ENCODE data around the gene PADI2.

Gene PADI2

DNA sequence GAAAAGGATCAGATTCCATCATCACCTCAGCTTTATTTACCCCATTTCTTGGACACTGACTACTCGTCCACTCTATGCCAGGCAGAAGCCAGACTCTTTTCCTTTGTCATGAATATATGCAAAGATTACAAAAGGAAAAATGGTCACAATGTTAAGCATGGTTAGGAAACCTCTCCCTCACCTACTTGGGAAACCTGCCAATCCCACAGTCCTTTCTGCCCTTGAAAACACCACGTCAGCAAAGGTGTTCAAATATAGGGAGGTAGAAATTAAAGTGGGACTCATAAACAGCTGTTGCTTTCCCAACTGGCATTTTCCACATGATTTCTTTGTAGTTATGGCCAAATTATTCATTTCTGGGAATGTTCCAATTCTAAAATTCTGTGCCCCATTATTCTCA is 91.4 kb downstream of the PADI2 start:
- Mint-ChIP-seq H3K27me3 (ENCODE audit: low read depth) (no peaks in the 10 kb centered on the region), H3K27ac (no peak overlapping the region), H3K4me3 (no peak overlapping the region), H3K36me3 (ENCODE audit: low read depth) (peaks cover 28% of the 10 kb centered on the region), H3K4me1 (ENCODE audit: low read depth) (peaks cover 1% of the 10 kb centered on the region), H3K9me3 (no peaks in the 10 kb centered on the region)

DNA sequence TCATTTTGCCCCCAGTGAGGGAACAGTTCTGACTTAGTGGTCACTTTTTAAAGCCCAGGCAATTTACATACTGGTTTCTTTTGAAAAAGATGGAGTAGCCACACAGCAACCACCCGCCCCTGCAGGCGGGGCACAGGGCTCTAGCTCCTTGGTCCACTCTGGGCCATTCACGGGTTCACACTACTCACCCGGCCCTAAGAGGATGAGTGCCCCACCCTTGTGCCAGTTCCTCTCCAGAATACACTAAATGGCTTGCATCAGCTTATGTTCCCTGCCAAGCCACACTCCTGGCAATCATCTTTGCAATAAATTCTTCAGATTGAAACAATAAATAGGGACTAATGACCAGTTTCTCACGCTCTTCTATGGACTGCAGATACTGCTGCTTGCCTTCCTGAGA is 91.8 kb downstream of the PADI2 start:
- Mint-ChIP-seq H3K4me3 (no peak overlapping the region), H3K4me1 (ENCODE audit: low read depth) (peaks cover 3% of the 10 kb centered on the region), H3K27me3 (ENCODE audit: low read depth) (no peaks in the 10 kb centered on the region), H3K27ac (no peak overlapping the region), H3K36me3 (ENCODE audit: low read depth) (peaks cover 30% of the 10 kb centered on the region), H3K9me3 (no peaks in the 10 kb centered on the region)

DNA sequence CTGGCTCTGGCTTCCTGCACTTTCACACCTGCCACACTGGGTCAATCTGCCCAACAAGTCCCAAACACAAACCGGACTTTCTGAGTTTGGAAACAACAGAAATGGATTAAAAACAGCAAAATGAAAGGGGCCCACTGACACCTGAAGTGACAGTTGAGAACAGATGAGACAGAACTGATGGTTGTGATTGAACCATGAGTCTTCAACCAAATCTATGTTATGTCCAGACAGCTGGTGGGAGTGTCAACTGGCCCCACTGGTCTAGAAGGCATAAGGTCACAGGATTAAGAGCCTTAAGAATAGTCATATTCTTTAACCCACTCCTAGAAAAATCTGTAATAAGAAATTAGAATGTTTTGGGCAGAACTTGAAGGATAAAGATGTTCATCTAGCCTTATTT is 94.5 kb downstream of the PADI2 start:
- Mint-ChIP-seq H3K4me1 (ENCODE audit: low read depth) (peaks cover 3% of the 10 kb centered on the region), H3K4me3 (no peak overlapping the region), H3K9me3 (no peaks in the 10 kb centered on the region), H3K27me3 (ENCODE audit: low read depth) (no peaks in the 10 kb centered on the region), H3K36me3 (ENCODE audit: low read depth) (peaks cover 44% of the 10 kb centered on the region), H3K27ac (no peak overlapping the region)

DNA sequence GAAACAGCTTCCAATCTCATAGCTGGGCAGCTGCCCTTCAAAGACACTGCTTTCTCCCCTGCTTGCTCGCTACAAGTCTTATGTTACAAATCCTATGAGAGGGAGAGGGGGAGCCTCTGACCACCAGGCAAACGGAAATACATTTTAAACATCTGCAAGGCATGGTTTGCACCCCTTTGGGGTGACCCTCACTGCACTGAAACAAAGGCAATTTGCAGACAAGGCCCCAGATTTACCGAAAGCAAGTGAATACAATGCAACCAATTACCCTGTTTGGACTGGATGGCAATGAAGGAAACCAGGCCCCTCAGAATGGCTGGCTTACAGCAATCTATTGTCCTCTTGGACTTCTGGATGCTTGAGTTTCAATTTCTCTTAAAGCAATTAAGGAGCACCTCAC is 95.7 kb downstream of the PADI2 start:
- no peak overlapping the region for H3K27ac Mint-ChIP-seq
- peaks cover 52% of the 10 kb centered on the region for H3K36me3 Mint-ChIP-seq (ENCODE audit: low read depth)
- no peak overlapping the region for H3K4me3 Mint-ChIP-seq
- no peaks in the 10 kb centered on the region for H3K27me3 Mint-ChIP-seq (ENCODE audit: low read depth)
- H3K9me3 Mint-ChIP-seq, result no peaks in the 10 kb centered on the region
- peaks cover 13% of the 10 kb centered on the region for H3K4me1 Mint-ChIP-seq (ENCODE audit: low read depth)

DNA sequence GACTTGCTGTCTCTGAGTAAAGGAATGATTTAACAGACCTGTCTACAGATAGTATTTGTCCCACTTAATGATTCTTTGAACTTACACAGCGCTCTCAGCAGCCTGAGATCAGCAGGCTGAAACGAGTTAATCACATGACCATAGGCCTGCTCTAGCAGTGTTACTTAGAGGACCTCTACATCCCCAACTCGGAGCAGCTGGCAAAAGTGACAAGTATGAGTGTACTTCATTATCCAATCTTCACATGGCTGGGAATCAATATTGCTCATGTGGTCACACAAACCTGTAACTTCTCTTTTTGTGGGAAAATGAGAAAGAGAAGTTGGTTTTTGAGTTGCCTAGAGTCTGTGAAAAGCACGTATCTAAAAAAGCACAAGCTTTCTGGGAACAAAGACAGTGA is 96.1 kb downstream of the PADI2 start:
- no peak overlapping the region for H3K4me3 Mint-ChIP-seq
- no peak overlapping the region for H3K27ac Mint-ChIP-seq
- peaks cover 13% of the 10 kb centered on the region for H3K4me1 Mint-ChIP-seq (ENCODE audit: low read depth)

DNA sequence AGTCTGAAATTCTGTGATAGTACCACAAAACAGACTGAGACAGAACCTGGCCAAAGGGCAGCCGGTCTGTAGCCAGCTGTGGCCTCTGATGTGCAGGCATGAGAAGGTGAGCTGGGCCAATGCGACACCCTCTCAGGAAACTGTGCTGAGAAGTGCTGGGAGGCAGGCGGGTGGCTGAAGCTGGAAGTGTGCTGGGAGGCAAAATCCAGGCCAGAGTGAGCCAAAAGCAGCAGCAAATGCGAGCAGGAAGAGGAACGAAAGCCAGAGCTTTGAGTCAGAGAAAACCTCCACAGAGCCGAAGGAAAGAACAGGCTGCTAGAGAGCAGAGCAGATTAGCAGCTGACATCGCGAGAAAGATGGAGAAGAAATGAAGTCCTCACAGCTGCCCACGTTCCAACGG is 97.4 kb downstream of the PADI2 start:
- no peak overlapping the region for H3K4me3 Mint-ChIP-seq
- peaks cover 41% of the 10 kb centered on the region for H3K36me3 Mint-ChIP-seq (ENCODE audit: low read depth)

More for the DNA sequence above, 96.1 kb downstream of the PADI2 start:
- Mint-ChIP-seq H3K9me3 (no peaks in the 10 kb centered on the region), H3K36me3 (ENCODE audit: low read depth) (peaks cover 47% of the 10 kb centered on the region), H3K27me3 (ENCODE audit: low read depth) (no peaks in the 10 kb centered on the region)

DNA sequence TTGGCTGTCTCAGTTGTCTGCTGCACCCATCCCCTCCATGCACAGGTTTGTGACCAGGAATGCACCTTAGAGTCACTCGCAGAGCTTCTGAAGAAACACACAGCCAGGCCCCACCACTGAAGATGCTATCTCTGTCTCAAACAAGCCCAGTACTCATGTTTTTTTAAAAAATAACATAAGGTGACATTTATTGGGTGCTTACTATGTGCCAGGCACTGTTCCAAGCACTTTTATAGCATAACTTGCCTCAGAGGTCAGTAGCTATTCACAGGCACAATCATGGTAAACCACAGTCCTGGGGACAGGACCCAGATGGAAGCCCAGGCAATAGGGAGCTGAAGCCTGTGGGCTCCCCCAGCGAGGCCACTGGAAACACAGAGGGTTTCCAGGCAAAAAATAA is 98.7 kb downstream of the PADI2 start:
- Mint-ChIP-seq H3K4me1 (ENCODE audit: low read depth) (peaks cover 13% of the 10 kb centered on the region), H3K9me3 (no peaks in the 10 kb centered on the region), H3K4me3 (no peak overlapping the region), H3K27ac (no peak overlapping the region), H3K27me3 (ENCODE audit: low read depth) (no peaks in the 10 kb centered on the region), H3K36me3 (ENCODE audit: low read depth) (peaks cover 41% of the 10 kb centered on the region)

More for the DNA sequence above, 97.4 kb downstream of the PADI2 start:
- no peaks in the 10 kb centered on the region for H3K9me3 Mint-ChIP-seq
- H3K4me1 Mint-ChIP-seq (ENCODE audit: low read depth), result peaks cover 13% of the 10 kb centered on the region
- H3K27me3 Mint-ChIP-seq (ENCODE audit: low read depth), result no peaks in the 10 kb centered on the region
- H3K27ac Mint-ChIP-seq, result no peak overlapping the region

DNA sequence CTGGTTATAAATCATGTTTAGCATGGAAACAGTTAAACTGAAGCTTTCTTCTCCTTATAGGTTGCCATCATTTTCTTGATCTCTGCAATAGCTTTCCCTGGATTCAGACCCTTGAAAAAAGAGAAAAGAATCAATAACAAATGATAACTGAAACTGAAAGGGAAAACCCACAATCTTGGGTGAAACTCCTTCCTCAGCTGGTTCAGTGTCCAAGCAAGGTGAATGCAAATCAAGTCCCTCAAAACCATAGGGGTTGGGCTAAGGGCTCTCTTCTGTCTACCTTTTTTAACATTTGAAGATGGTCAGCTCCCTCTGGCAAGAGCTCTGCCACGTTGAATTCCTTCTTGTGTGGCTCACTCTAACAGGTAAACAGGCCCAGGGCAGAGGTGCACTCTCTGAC is 100.4 kb downstream of the PADI2 start:
- Mint-ChIP-seq H3K4me3 (no peak overlapping the region), H3K4me1 (ENCODE audit: low read depth) (peaks cover 15% of the 10 kb centered on the region), H3K27ac (peak overlapping the region; percentile 29), H3K27me3 (ENCODE audit: low read depth) (no peaks in the 10 kb centered on the region), H3K36me3 (ENCODE audit: low read depth) (peaks cover 31% of the 10 kb centered on the region), H3K9me3 (no peaks in the 10 kb centered on the region)

DNA sequence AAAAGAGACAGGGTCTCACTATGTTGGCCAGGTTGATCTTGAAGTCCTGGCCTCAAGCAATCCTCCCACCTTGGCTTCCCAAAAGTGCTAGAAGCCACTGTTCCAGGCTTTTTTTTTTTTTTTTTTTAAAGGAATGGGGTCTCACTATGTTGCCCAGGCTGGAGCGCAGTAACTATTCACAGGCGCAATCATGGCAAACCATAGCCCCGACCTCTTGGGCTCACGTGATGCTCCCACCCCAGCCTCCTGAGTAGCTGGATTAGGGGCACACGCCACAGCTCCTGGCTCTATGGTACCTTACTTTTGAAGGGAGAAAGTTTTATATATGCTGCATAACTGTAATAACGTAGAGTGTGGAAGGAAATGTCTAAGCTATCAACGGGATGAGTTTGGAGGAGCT is 101.8 kb downstream of the PADI2 start:
- Mint-ChIP-seq H3K4me1 (ENCODE audit: low read depth) (peaks cover 15% of the 10 kb centered on the region), H3K4me3 (no peak overlapping the region), H3K9me3 (no peaks in the 10 kb centered on the region), H3K27ac (no peak overlapping the region), H3K27me3 (ENCODE audit: low read depth) (no peaks in the 10 kb centered on the region), H3K36me3 (ENCODE audit: low read depth) (peaks cover 25% of the 10 kb centered on the region)
